Transverse colon (tissue), 4 donors: ENCODE results near the gene TIMM22. TPM values are rescaled to one million over a fixed set of nuclear protein-coding genes. Genes with fewer than 3 reads are reported as not detected.
"Not testable (repeated sequence)": the region's sequence is repeated elsewhere in the genome, so short reads cannot be mapped to it uniquely, and the experiment has no call there.

ENCODE experiments used
- DNase-seq: peaks from one replicate; pipeline ENCODE4 v3.0.0-alpha.2; 2019
- H3K27ac ChIP-seq, 4 donors: fragments of 200-600 bp; sonication (generic); 2 replicates each; pipeline ENCODE4 v1.5.1; 2016 to 2018; ENCODE audit warnings: inconsistent platforms in 4 of 4
- H3K27me3 ChIP-seq: fragments of 200-600 bp; sonication (generic); 2 replicates; pipeline ENCODE4 v1.5.1; 2017; ENCODE audit warnings: inconsistent platforms
- H3K36me3 ChIP-seq, 4 donors: fragments of 200-600 bp; sonication (generic); 2 replicates each; pipeline ENCODE4 v1.5.1; 2017 to 2019; ENCODE audit warnings: inconsistent platforms in 4 of 4
- H3K4me1 ChIP-seq, 4 donors: fragments of 200-600 bp; sonication (generic); 2 replicates each; pipeline ENCODE4 v1.5.1; 2017 to 2020; ENCODE audit warnings: inconsistent platforms in 4 of 4
- H3K4me3 ChIP-seq, 4 donors: fragments of 200-600 bp; sonication (generic); 1 replicate in 1 of 4; 2 replicates in 3 of 4; pipeline versions ENCODE4 v1.5.1 to v1.6.1; 2017 to 2019; ENCODE audit warnings: inconsistent platforms in 4 of 4
- H3K9me3 ChIP-seq, 2 donors: fragments of 200-600 bp; sonication (generic); 2 replicates each; pipeline ENCODE4 v1.5.1; 2017 to 2019; ENCODE audit warnings: inconsistent platforms in 2 of 2
- CTCF ChIP-seq, 5 experiments: fragments of 200-600 bp in 3 of 5; fragments of 450-650 bp in 2 of 5; sonication (generic) in 3 of 5; IDR thresholded peaks; 1 replicate in 2 of 5; 2 replicates in 3 of 5; pipeline ENCODE4 v1.5.1; 2016 to 2017; ENCODE audit warnings: antibody characterized with exemption in 5 of 5, inconsistent platforms in 3 of 5, mild to moderate bottlenecking in 2 of 5, moderate library complexity in 1 of 5
- EP300 ChIP-seq: sonication (generic); formaldehyde crosslinking; IDR thresholded peaks from one replicate; pipeline ENCODE4 v1.6.1; 2017; ENCODE audit warnings: antibody characterized with exemption, low read depth
- POLR2A ChIP-seq: fragments of 450-650 bp; IDR thresholded peaks from one replicate; pipeline ENCODE4 v1.6.1; 2016; ENCODE audit warnings: antibody characterized with exemption, mild to moderate bottlenecking, moderate library complexity
- POLR2AphosphoS5 ChIP-seq, 3 donors: sonication (generic); formaldehyde crosslinking; IDR thresholded peaks; one replicate each; pipeline ENCODE4 v1.6.1; 2016; ENCODE audit warnings: antibody characterized with exemption in 3 of 3
- WGBS, 2 donors: methylation state at CpG; one replicate each; pipeline ENCODE4 v1.1.5; 2018; ENCODE audit warnings: low coverage in 1 of 2; 5-methylcytosine and 5-hydroxymethylcytosine counted together
- in situ Hi-C, 4 donors: fragments of 200-750 bp; cut with MboI; loops; one replicate each; pipeline versions ENCODE4 v1.15.0 to v1.15.1; 2017; ENCODE audit warnings: low sequenced_read_pairs in 3 of 4, low pct_ligation_motif_present in 1 of 4, low pct_unique_long_range_greater_than_20kb in 1 of 4
- intact Hi-C: fragments of 100-400 bp; cut with DNase I; formaldehyde crosslinking; loops from one replicate; pipeline ENCODE4 v1.15.1; 2023; ENCODE audit warnings: low total_unique reads
- total RNA-seq, 4 donors: library from RNA; depleted of rRNA; stranded (reverse); fragments of >200 nt; gene quantifications; one replicate each; pipeline ENCODE4 v1.1.0, GENCODE V29; 2016

Gene TIMM22
- total RNA-seq, 4 donors from 2014 or later, result 10.5 to 17.6 (median 12.1) TPM

DNA sequence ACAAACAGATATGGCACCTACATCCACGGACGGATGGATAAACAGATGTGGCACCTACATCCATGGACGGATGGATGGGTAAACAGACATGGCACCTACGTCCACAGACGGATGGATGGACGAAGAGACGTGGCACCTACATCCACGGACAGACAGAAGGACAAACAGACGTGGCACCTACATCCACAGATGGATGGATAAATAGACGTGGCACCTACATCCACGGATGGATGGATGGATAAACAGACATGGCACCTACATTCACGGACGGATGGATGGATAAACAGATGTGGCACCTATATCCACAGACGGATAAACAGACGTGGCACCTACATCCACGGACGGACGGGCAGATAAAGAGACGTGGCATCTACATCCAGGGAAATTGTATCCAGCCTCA, 45.6 kb downstream of the TIMM22 start:
- no peak for DNase-seq
- Histone ChIP-seq H3K27me3 (no peaks in the 10 kb centered on the region), H3K36me3 (peaks cover 0 to 4% (median 0%) of the 10 kb centered on the region in 4 donors), H3K27ac (no peak overlapping the region), H3K4me3 (no peak overlapping the region), H3K4me1 (peaks cover 0 to 25% (median 11%) of the 10 kb centered on the region in 4 donors), H3K9me3 (no peaks in the 10 kb centered on the region)
- in situ Hi-C loops, result no loop called here
- WGBS, 2 donors, result 91 to 92% methylated on average over 16 to 19 of the region's 19 CpGs
- TF ChIP-seq POLR2A (no peak), CTCF (IDR thresholded peaks at IDR 0.05) (no peak), EP300 (no peak), POLR2AphosphoS5 (IDR thresholded peaks at IDR 0.05) (no peak)
- intact Hi-C loops, result no loop called here

GRCh38 chr17:1043601-1044251, 46.8 kb downstream of the TIMM22 start:
- Histone ChIP-seq H3K27me3 (no peaks in the 10 kb centered on the region), H3K4me3 (no peak overlapping the region), H3K36me3 (peaks cover 0 to 10% (median 0%) of the 10 kb centered on the region in 4 donors), H3K9me3 (no peaks in the 10 kb centered on the region), H3K4me1 (peaks cover 0 to 32% (median 14%) of the 10 kb centered on the region in 4 donors), H3K27ac (peak overlapping the region; percentile 49 to 81 (median 58))
- 56 to 86% methylated on average over 4 to 17 of the region's 21 CpGs for WGBS, 2 donors
- in situ Hi-C loops (no loop called here), intact Hi-C loops (no loop called here)
- no peak for DNase-seq
- TF ChIP-seq CTCF (IDR thresholded peaks at IDR 0.05) (no peak), POLR2AphosphoS5 (IDR thresholded peaks at IDR 0.05) (no peak), EP300 (no peak), POLR2A (no peak)

GRCh38 chr17:1044387-1045009, 47.6 kb downstream of the TIMM22 start:
- Histone ChIP-seq H3K36me3 (peaks cover 0 to 18% (median 0%) of the 10 kb centered on the region in 4 donors), H3K4me1 (peaks cover 0 to 32% (median 11%) of the 10 kb centered on the region in 4 donors), H3K27ac (peak overlapping the region; percentile 49 to 81 (median 58))
- H3K9me3 ChIP-seq, intact Hi-C loops, DNase-seq, in situ Hi-C loops, H3K27me3 ChIP-seq, H3K4me3 ChIP-seq: not testable (repeated sequence)
- WGBS, 2 donors, result 93 to 100% methylated on average over 6 to 13 of the region's 13 CpGs

- TF ChIP-seq CTCF (IDR thresholded peaks at IDR 0.05) (no peak), EP300 (no peak), POLR2A (no peak), POLR2AphosphoS5 (IDR thresholded peaks at IDR 0.05) (no peak)
- Histone ChIP-seq H3K4me1 (peaks cover 0 to 23% (median 11%) of the 10 kb centered on the region in 4 donors), H3K9me3 (no peaks in the 10 kb centered on the region), H3K27me3 (no peaks in the 10 kb centered on the region), H3K36me3 (peaks cover 0 to 27% (median 0%) of the 10 kb centered on the region in 4 donors), H3K27ac (peak overlapping the region in 2 of 4 donors; percentile 28 to 34), H3K4me3 (no peak overlapping the region)
- in situ Hi-C loops, result no loop called here
- WGBS, 2 donors, result 92 to 100% methylated on average over 2 to 9 of the region's 9 CpGs
- DNase-seq, result no peak
- intact Hi-C loops, result no loop called here
Observed at GRCh38 chr17:1045456-1045855, 48.5 kb downstream of the TIMM22 start.
